ENCODE results near the gene TMEM156. TPM values are rescaled to one million over a fixed set of nuclear protein-coding genes. Genes with fewer than 3 reads are reported as not detected.

The TMEM156 gene
- total and polyA plus RNA-seq, 8 donors, result 0.37 to 1.8 (median 0.80) TPM; not detected in 4

DNA sequence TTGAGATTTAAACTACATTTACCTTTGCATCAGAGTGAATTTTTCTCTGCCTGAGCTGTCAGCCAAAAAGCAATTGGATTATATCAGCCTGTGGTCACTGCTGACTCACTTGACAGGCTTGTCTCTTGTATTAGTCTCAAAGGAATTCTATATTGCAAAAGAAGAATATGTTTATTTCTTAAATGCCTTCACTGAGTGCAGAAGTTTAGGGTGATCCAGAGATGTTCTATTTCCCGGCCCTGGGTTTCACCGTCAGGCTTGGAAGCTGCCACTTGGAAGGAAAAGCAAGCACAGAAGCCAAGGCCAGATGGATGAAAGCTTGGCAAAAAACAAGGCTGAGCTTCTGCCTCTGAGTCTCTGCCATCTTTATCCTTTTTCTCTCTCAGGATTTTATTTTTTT, 83.7 kb downstream of the TMEM156 start:
- TF ChIP-seq CTCF (IDR thresholded peaks at IDR 0.05), result no peak
- no peak for TF ChIP-seq POLR2A (IDR thresholded peaks at IDR 0.05)
- peak; percentile 34 for TF ChIP-seq EP300 (IDR thresholded peaks at IDR 0.05)
- peak; percentile 44 to 87 (median 55) for TF ChIP-seq POLR2AphosphoS5 (IDR thresholded peaks at IDR 0.05)
- DNase-seq, result peak in 1 of 2 donors; percentile 57
- H3K27ac ChIP-seq, result peak overlapping the region in 4 of 5 donors; percentile 57 to 80 (median 63)
- intact Hi-C loops (cut with DNase I; ENCODE audit: low total_unique reads), result no loop called here
- H3K36me3 ChIP-seq, result peaks cover 4 to 24% (median 20%) of the 10 kb centered on the region in 4 donors
- H3K27me3 ChIP-seq, result no peaks in the 10 kb centered on the region
- H3K9me3 ChIP-seq, result no peaks in the 10 kb centered on the region
- no peak overlapping the region for H3K4me3 ChIP-seq
- 46 to 82% (median 66%) methylated on average over 2 of the region's 2 CpGs for WGBS, 5 donors
- H3K4me1 ChIP-seq, result peaks cover 0 to 39% (median 16%) of the 10 kb centered on the region in 4 donors

- DNase-seq, result no peak
- peak overlapping the region; percentile 13 to 80 (median 62) for H3K27ac ChIP-seq
- H3K4me1 ChIP-seq, result peaks cover 0 to 39% (median 17%) of the 10 kb centered on the region in 4 donors
- TF ChIP-seq CTCF (IDR thresholded peaks at IDR 0.05) (no peak), EP300 (IDR thresholded peaks at IDR 0.05) (no peak), POLR2A (IDR thresholded peaks at IDR 0.05) (no peak), POLR2AphosphoS5 (IDR thresholded peaks at IDR 0.05) (no peak)
- WGBS, 5 donors, result 82 to 92% (median 89%) methylated on average over 3 of the region's 3 CpGs
- no peaks in the 10 kb centered on the region for H3K27me3 ChIP-seq
- intact Hi-C loops (cut with DNase I; ENCODE audit: low total_unique reads), result no loop called here
- no peaks in the 10 kb centered on the region for H3K9me3 ChIP-seq
- H3K4me3 ChIP-seq, result no peak overlapping the region
- peaks cover 4 to 40% (median 31%) of the 10 kb centered on the region in 4 donors for H3K36me3 ChIP-seq
Observed at GRCh38 chr4:38946919-38947318, 85.3 kb downstream of the TMEM156 start.

GRCh38 chr4:38944440-38944839, 87.8 kb downstream of the TMEM156 start:
- H3K4me1 ChIP-seq, result peaks cover 0 to 28% (median 10%) of the 10 kb centered on the region in 4 donors
- H3K27me3 ChIP-seq, result no peaks in the 10 kb centered on the region
- TF ChIP-seq POLR2A (IDR thresholded peaks at IDR 0.05) (no peak), POLR2AphosphoS5 (IDR thresholded peaks at IDR 0.05) (no peak), EP300 (IDR thresholded peaks at IDR 0.05) (no peak), CTCF (IDR thresholded peaks at IDR 0.05) (no peak)
- peaks cover 4 to 58% (median 53%) of the 10 kb centered on the region in 4 donors for H3K36me3 ChIP-seq
- no peak overlapping the region for H3K4me3 ChIP-seq
- H3K27ac ChIP-seq, result peak overlapping the region in 4 of 5 donors; percentile 45 to 80 (median 59)
- no peaks in the 10 kb centered on the region for H3K9me3 ChIP-seq
- intact Hi-C loops (cut with DNase I; ENCODE audit: low total_unique reads), result no loop called here
- DNase-seq, result no peak
- WGBS, 5 donors, result 90 to 97% (median 95%) methylated on average over 6 to 9 of the region's 9 CpGs

- H3K27me3 ChIP-seq, result no peaks in the 10 kb centered on the region
- intact Hi-C loops (cut with DNase I; ENCODE audit: low total_unique reads), result no loop called here
- peak overlapping the region in 4 of 5 donors; percentile 45 to 80 (median 59) for H3K27ac ChIP-seq
- no peaks in the 10 kb centered on the region for H3K9me3 ChIP-seq
- WGBS, 5 donors, result 52 to 73% (median 58%) methylated on average over 4 of the region's 4 CpGs
- H3K4me3 ChIP-seq, result no peak overlapping the region
- peaks cover 4 to 69% (median 64%) of the 10 kb centered on the region in 4 donors for H3K36me3 ChIP-seq
- TF ChIP-seq POLR2AphosphoS5 (IDR thresholded peaks at IDR 0.05), result peak; percentile 25 to 59 (median 59)
- no peak for TF ChIP-seq CTCF (IDR thresholded peaks at IDR 0.05)
- TF ChIP-seq EP300 (IDR thresholded peaks at IDR 0.05), result no peak
- no peak for TF ChIP-seq POLR2A (IDR thresholded peaks at IDR 0.05)
- DNase-seq, result peak; percentile 57 to 88
- H3K4me1 ChIP-seq, result peaks cover 0 to 19% (median 7%) of the 10 kb centered on the region in 4 donors
Observed at GRCh38 chr4:38943343-38943742, 88.9 kb downstream of the TMEM156 start.
